Transverse colon (tissue), 4 donors: Measurements from ENCODE around the gene EPHA1. TPM values are rescaled to one million over a fixed set of nuclear protein-coding genes. Genes with fewer than 3 reads are reported as not detected.

Source experiments
- DNase-seq: peaks from one replicate; pipeline ENCODE4 v3.0.0-alpha.2; 2019
- H3K27ac ChIP-seq, 4 donors: fragments of 200-600 bp; sonication (generic); 2 replicates each; pipeline ENCODE4 v1.5.1; 2016 to 2018; ENCODE audit warnings: inconsistent platforms in 4 of 4
- H3K27me3 ChIP-seq: fragments of 200-600 bp; sonication (generic); 2 replicates; pipeline ENCODE4 v1.5.1; 2017; ENCODE audit warnings: inconsistent platforms
- H3K36me3 ChIP-seq, 4 donors: fragments of 200-600 bp; sonication (generic); 2 replicates each; pipeline ENCODE4 v1.5.1; 2017 to 2019; ENCODE audit warnings: inconsistent platforms in 4 of 4
- H3K4me1 ChIP-seq, 4 donors: fragments of 200-600 bp; sonication (generic); 2 replicates each; pipeline ENCODE4 v1.5.1; 2017 to 2020; ENCODE audit warnings: inconsistent platforms in 4 of 4
- H3K4me3 ChIP-seq, 4 donors: fragments of 200-600 bp; sonication (generic); 1 replicate in 1 of 4; 2 replicates in 3 of 4; pipeline versions ENCODE4 v1.5.1 to v1.6.1; 2017 to 2019; ENCODE audit warnings: inconsistent platforms in 4 of 4
- H3K9me3 ChIP-seq, 2 donors: fragments of 200-600 bp; sonication (generic); 2 replicates each; pipeline ENCODE4 v1.5.1; 2017 to 2019; ENCODE audit warnings: inconsistent platforms in 2 of 2
- EP300 ChIP-seq: sonication (generic); formaldehyde crosslinking; IDR thresholded peaks from one replicate; pipeline ENCODE4 v1.6.1; 2017; ENCODE audit warnings: antibody characterized with exemption, low read depth
- POLR2A ChIP-seq: fragments of 450-650 bp; IDR thresholded peaks from one replicate; pipeline ENCODE4 v1.6.1; 2016; ENCODE audit warnings: antibody characterized with exemption, mild to moderate bottlenecking, moderate library complexity
- POLR2AphosphoS5 ChIP-seq, 3 donors: sonication (generic); formaldehyde crosslinking; IDR thresholded peaks; one replicate each; pipeline ENCODE4 v1.6.1; 2016; ENCODE audit warnings: antibody characterized with exemption in 3 of 3
- WGBS, 2 donors: methylation state at CpG; one replicate each; pipeline ENCODE4 v1.1.5; 2018; ENCODE audit warnings: low coverage in 1 of 2; 5-methylcytosine and 5-hydroxymethylcytosine counted together
- in situ Hi-C, 4 donors: fragments of 200-750 bp; cut with MboI; loops; one replicate each; pipeline versions ENCODE4 v1.15.0 to v1.15.1; 2017; ENCODE audit warnings: low sequenced_read_pairs in 3 of 4, low pct_ligation_motif_present in 1 of 4, low pct_unique_long_range_greater_than_20kb in 1 of 4
- intact Hi-C: fragments of 100-400 bp; cut with DNase I; formaldehyde crosslinking; loops from one replicate; pipeline ENCODE4 v1.15.1; 2023; ENCODE audit warnings: low total_unique reads
- total RNA-seq, 4 donors: library from RNA; depleted of rRNA; stranded (reverse); fragments of >200 nt; gene quantifications; one replicate each; pipeline ENCODE4 v1.1.0, GENCODE V29; 2016
- TF ChIP-seq, protein P1 (sequence below), 5 experiments: fragments of 200-600 bp in 3 of 5; fragments of 450-650 bp in 2 of 5; sonication (generic) in 3 of 5; IDR thresholded peaks; 1 replicate in 2 of 5; 2 replicates in 3 of 5; pipeline ENCODE4 v1.5.1; 2016 to 2017; ENCODE audit warnings: antibody characterized with exemption in 5 of 5, inconsistent platforms in 3 of 5, mild to moderate bottlenecking in 2 of 5, moderate library complexity in 1 of 5

EPHA1 gene
- total RNA-seq, 4 donors from 2014 or later, result 21.1 to 29.9 (median 24.8) TPM

DNA sequence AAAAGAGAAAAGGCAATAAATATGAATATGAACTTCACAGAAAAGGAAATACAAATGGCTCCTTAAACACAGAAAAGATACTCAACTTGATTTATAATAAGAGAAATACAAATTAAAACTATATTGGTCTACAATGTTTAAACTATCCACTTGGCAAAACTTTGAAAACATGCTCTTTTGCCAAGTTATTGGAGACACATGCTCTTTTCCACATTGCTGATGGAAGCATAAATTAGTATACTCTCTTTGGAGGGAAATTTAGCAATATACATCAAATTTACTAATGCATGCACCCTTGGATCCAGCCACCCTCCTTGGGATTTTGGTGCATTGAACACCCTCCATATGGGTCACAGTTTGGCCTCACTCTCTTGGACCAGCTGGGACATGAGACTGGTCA lies 42.5 kb upstream of the EPHA1 start:
- intact Hi-C loops, result no loop called here
- DNase-seq, result no peak
- no peak overlapping the region for H3K27ac ChIP-seq
- no peaks in the 10 kb centered on the region for H3K9me3 ChIP-seq
- H3K4me1 ChIP-seq, result no peaks in the 10 kb centered on the region
- in situ Hi-C loops, result no loop called here
- H3K27me3 ChIP-seq, result no peaks in the 10 kb centered on the region
- no peak overlapping the region for H3K4me3 ChIP-seq
- no peak for TF ChIP-seq POLR2AphosphoS5 (IDR thresholded peaks at IDR 0.05)
- no peak for TF ChIP-seq POLR2A
- no peak for TF ChIP-seq EP300
- TF ChIP-seq, protein P1, sequence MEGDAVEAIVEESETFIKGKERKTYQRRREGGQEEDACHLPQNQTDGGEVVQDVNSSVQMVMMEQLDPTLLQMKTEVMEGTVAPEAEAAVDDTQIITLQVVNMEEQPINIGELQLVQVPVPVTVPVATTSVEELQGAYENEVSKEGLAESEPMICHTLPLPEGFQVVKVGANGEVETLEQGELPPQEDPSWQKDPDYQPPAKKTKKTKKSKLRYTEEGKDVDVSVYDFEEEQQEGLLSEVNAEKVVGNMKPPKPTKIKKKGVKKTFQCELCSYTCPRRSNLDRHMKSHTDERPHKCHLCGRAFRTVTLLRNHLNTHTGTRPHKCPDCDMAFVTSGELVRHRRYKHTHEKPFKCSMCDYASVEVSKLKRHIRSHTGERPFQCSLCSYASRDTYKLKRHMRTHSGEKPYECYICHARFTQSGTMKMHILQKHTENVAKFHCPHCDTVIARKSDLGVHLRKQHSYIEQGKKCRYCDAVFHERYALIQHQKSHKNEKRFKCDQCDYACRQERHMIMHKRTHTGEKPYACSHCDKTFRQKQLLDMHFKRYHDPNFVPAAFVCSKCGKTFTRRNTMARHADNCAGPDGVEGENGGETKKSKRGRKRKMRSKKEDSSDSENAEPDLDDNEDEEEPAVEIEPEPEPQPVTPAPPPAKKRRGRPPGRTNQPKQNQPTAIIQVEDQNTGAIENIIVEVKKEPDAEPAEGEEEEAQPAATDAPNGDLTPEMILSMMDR (IDR thresholded peaks at IDR 0.05), result no peak
- no peaks in the 10 kb centered on the region for H3K36me3 ChIP-seq

DNA sequence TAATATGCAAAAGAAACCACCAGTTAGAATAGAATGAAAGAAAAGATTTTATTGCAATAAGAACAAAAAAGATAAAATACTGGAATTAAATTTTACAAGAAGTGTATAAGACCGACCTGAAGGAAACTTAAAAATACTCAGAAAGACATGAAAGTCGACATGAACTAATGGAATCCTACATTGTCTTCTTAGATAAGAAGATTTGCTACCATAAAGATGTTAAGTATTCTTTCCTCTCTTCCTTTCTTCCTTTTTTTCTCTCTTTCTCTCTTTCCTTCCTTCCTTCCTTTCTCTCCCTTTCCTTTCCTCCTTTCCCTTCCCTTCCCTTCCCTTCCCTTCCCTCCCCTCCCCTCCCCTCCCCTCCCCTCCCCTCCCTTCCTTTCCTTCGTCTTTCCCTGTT lies 41.1 kb upstream of the EPHA1 start:
- DNase-seq, result no peak
- H3K4me3 ChIP-seq, result no peak overlapping the region
- in situ Hi-C loops (loop anchor here in 1 of 4 donors (25.0 kb wide), 1 partner anchor 437 kb away; no protein-coding TSS in a partner anchor), intact Hi-C loops (no loop called here)
- H3K27me3 ChIP-seq, result no peaks in the 10 kb centered on the region
- H3K36me3 ChIP-seq, result no peaks in the 10 kb centered on the region
- H3K4me1 ChIP-seq, result no peaks in the 10 kb centered on the region
- no peaks in the 10 kb centered on the region for H3K9me3 ChIP-seq
- no peak overlapping the region for H3K27ac ChIP-seq
- WGBS, 2 donors, result 84 to 86% methylated on average over 2 to 3 of the region's 3 CpGs
- TF ChIP-seq EP300 (no peak), POLR2AphosphoS5 (IDR thresholded peaks at IDR 0.05) (no peak), POLR2A (no peak)
- TF ChIP-seq, protein P1 (IDR thresholded peaks at IDR 0.05), result no peak

DNA sequence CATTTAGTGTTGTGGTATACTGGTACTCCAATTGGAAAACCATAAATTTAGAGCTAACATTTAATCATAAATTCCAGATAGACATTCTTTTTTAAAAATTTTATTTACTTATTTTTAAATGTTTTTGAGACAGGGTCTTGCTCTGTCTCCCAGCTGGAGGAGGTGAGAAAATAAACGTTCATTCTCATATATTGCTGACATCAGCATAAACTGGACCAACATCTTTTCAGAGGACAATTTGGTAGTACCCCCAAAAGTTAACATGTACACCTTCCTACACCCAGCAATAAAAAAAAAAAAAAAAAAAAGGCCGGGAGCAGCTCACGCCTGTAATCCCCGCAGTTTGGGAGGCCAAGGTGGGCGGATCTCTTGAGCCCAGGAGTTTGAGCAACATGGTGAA lies 39.8 kb upstream of the EPHA1 start:
- Histone ChIP-seq H3K4me1 (no peaks in the 10 kb centered on the region), H3K9me3 (no peaks in the 10 kb centered on the region), H3K4me3 (no peak overlapping the region), H3K27ac (no peak overlapping the region), H3K27me3 (no peaks in the 10 kb centered on the region), H3K36me3 (no peaks in the 10 kb centered on the region)
- in situ Hi-C loops, result loop anchor here in 1 of 4 donors (25.0 kb wide), 1 partner anchor 436 kb away; no protein-coding TSS in a partner anchor
- intact Hi-C loops, result no loop called here
- no peak for TF ChIP-seq EP300
- 72 to 85% methylated on average over 3 to 5 of the region's 5 CpGs for WGBS, 2 donors
- DNase-seq, result no peak

DNA sequence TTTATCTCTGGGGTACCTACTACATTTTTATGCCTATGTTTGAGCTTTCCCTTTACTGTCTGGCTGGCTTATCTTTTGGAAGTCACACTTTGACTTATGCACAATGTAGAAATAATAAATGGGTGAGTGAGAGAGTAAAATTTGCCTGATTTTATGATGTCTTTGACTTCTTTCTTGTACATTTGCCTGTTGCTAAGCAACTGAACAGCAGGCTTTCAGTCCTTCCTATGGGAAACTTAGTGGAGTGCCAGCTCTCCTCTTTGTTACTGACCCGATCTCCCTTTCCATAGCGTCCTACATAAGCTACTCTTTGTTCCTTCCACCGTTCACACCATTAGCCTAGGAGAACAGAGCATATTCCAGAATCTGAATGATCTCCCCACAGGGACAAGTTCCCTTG lies 38.8 kb upstream of the EPHA1 start:
- Histone ChIP-seq H3K27ac (no peak overlapping the region), H3K9me3 (no peaks in the 10 kb centered on the region), H3K4me1 (no peaks in the 10 kb centered on the region), H3K36me3 (no peaks in the 10 kb centered on the region), H3K27me3 (no peaks in the 10 kb centered on the region), H3K4me3 (no peak overlapping the region)
- no peak for TF ChIP-seq POLR2AphosphoS5 (IDR thresholded peaks at IDR 0.05)
- TF ChIP-seq POLR2A, result no peak
- no peak for TF ChIP-seq EP300
- TF ChIP-seq, protein P1 (IDR thresholded peaks at IDR 0.05), result no peak
- no peak for DNase-seq
- in situ Hi-C loops (loop anchor here in 1 of 4 donors (25.0 kb wide), 1 partner anchor 435 kb away; no protein-coding TSS in a partner anchor), intact Hi-C loops (no loop called here)
- WGBS, 2 donors, result 70 to 74% methylated on average over 3 of the region's 3 CpGs

DNA sequence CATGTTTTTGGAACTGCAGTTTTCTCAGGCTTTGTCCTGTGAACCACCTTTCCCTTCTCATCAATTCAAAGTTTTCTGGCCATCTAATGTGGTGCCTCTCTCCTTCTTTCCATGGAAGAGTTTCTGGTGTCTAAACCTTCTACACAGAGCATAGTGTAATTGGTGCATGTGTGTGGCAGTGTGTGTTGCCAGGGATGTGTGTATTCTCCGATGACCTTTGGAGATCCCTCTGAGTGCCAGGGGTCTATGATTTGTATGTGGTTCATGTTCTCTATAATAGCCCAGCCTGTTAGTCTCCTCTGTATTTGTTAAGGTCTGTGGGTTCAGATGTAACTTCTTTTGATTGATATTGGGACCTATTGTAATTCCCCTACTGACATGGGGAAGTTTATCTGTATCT lies 36.1 kb upstream of the EPHA1 start:
- no peaks in the 10 kb centered on the region for H3K36me3 ChIP-seq
- intact Hi-C loops (no loop called here), in situ Hi-C loops (loop anchor here in 1 of 4 donors (25.0 kb wide), 1 partner anchor 432 kb away; no protein-coding TSS in a partner anchor)
- H3K27me3 ChIP-seq, result no peaks in the 10 kb centered on the region
- H3K27ac ChIP-seq, result no peak overlapping the region
- 84% methylated on average over 1 of the region's 1 CpG; no CpG with 5 or more reads in 1 of the 2 donors for WGBS, 2 donors
- TF ChIP-seq, protein P1 (IDR thresholded peaks at IDR 0.05), result no peak
- TF ChIP-seq POLR2A (no peak), EP300 (no peak), POLR2AphosphoS5 (IDR thresholded peaks at IDR 0.05) (no peak)
- DNase-seq, result no peak
- H3K4me3 ChIP-seq, result no peak overlapping the region
- H3K4me1 ChIP-seq, result no peaks in the 10 kb centered on the region
- H3K9me3 ChIP-seq, result no peaks in the 10 kb centered on the region
